Measurements from ENCODE around the gene KCNAB2.

The KCNAB2 gene

DNA sequence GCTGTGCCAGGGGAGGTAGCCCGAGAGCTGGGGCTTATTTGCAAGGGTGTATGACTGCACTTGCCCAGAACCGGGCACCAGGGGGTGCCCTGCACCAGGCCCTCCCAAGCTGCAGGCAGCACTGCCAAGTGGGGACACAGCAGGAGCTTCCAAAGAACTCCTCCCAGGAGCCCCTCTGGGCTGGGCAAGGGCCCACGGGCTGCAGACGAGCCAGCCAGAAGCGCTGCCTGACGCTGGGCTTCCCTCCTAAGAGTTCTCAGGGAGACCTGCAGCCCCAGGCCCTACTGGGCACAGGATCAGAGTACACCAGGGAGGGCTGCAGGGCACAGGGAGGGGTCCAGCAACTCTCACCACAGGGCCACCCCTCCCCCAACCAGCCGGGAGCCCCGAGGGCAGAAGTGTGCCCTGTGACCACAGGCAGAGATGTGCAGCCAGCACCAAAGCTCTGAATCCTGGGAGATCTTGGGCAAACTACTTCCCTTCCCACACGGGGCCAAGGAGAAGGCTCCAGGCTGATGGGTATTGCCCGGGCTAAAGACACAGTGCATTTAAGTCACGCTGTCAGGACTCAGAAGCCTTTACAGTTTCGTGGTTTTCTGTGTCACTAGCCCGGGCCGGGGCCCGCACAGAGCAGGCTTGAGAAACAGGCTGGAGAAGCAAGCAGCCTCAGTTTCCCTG lies 63.4 kb downstream of the KCNAB2 start:
- peak in 1 of 2 experiments; percentile 61 for DNase-seq (ENCODE audit: low read depth in 1 of 2, low spot score in 1 of 2)

DNA sequence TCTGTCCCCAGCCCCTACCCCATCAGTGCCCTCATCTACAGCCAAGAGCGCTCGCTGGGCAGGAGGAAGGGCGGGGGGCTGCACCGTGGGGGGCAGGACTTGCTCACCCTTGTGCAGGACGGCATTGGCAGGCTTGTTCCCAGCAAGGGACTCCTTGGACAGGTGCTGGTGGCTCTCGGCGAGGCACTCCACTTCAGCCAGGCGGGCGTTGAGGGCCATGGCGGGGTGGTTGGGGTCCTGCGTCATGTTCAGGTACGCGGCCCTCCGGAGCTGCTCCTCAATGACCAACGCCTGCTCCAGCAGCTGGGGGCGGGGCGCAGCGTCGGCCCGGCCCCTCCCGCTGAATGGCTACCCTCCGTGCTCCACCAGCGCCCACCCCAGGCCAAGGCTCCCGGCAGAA lies 64.0 kb downstream of the KCNAB2 start:
- Histone ChIP-seq H3K27ac (replicated peaks) (no peak overlapping the region), H3K27me3 (ENCODE audit: insufficient read depth, poor library complexity, severe bottlenecking) (peaks cover 5% of the 10 kb centered on the region), H3K4me3 (replicated peaks; ENCODE audit: insufficient read depth, low read length) (no peak overlapping the region)
- no peak for DNase-seq (ENCODE audit: low read depth in 1 of 2, low spot score in 1 of 2)
- TF ChIP-seq REST (IDR thresholded peaks at IDR 0.05; ENCODE audit: insufficient replicate concordance, low read depth) (no peak), GABPA (IDR thresholded peaks at IDR 0.05; ENCODE audit: low read depth) (no peak), CTCF (IDR thresholded peaks at IDR 0.05; ENCODE audit: insufficient read depth, low read length) (no peak), POLR2AphosphoS5 (IDR thresholded peaks at IDR 0.05; ENCODE audit: low read depth) (no peak), SPI1 (IDR thresholded peaks at IDR 0.05; ENCODE audit: borderline replicate concordance, low read depth) (no peak)

More for the DNA sequence above, 63.4 kb downstream of the KCNAB2 start:
- Histone ChIP-seq H3K27ac (replicated peaks) (no peak overlapping the region), H3K4me3 (replicated peaks; ENCODE audit: insufficient read depth, low read length) (no peak overlapping the region), H3K27me3 (ENCODE audit: insufficient read depth, poor library complexity, severe bottlenecking) (peaks cover 5% of the 10 kb centered on the region)
- no peak for TF ChIP-seq GABPA (IDR thresholded peaks at IDR 0.05; ENCODE audit: low read depth)
- peak; percentile 45 for TF ChIP-seq REST (IDR thresholded peaks at IDR 0.05; ENCODE audit: insufficient replicate concordance, low read depth)
- no peak for TF ChIP-seq POLR2AphosphoS5 (IDR thresholded peaks at IDR 0.05; ENCODE audit: low read depth)
- TF ChIP-seq SPI1 (IDR thresholded peaks at IDR 0.05; ENCODE audit: borderline replicate concordance, low read depth): no peak
- TF ChIP-seq CTCF (IDR thresholded peaks at IDR 0.05; ENCODE audit: insufficient read depth, low read length): peak; percentile 76

GRCh38 chr1:6110326-6110725 lies 64.6 kb downstream of the KCNAB2 start:
- no peak for DNase-seq (ENCODE audit: low read depth in 1 of 2, low spot score in 1 of 2)
- H3K27ac ChIP-seq (replicated peaks): no peak overlapping the region
- H3K4me3 ChIP-seq (replicated peaks; ENCODE audit: insufficient read depth, low read length): no peak overlapping the region
- peaks cover 5% of the 10 kb centered on the region for H3K27me3 ChIP-seq (ENCODE audit: insufficient read depth, poor library complexity, severe bottlenecking)
- TF ChIP-seq POLR2AphosphoS5 (IDR thresholded peaks at IDR 0.05; ENCODE audit: low read depth): no peak
- TF ChIP-seq REST (IDR thresholded peaks at IDR 0.05; ENCODE audit: insufficient replicate concordance, low read depth): no peak
- TF ChIP-seq SPI1 (IDR thresholded peaks at IDR 0.05; ENCODE audit: borderline replicate concordance, low read depth): no peak
- no peak for TF ChIP-seq CTCF (IDR thresholded peaks at IDR 0.05; ENCODE audit: insufficient read depth, low read length)
- TF ChIP-seq GABPA (IDR thresholded peaks at IDR 0.05; ENCODE audit: low read depth): no peak

All from HL-60 (cell line).